ENCODE results near the gene GRID1.

- TF ChIP-seq CTCF (IDR thresholded peaks at IDR 0.05) (no peak), POLR2A (IDR thresholded peaks at IDR 0.05) (no peak)
Measured at GRCh38 chr10:86180861-86181260, 185.7 kb downstream of the GRID1 start.

Measured in lower leg skin (tissue), 3 donors.